Measurements from ENCODE around the gene MAGEE2.

DNA sequence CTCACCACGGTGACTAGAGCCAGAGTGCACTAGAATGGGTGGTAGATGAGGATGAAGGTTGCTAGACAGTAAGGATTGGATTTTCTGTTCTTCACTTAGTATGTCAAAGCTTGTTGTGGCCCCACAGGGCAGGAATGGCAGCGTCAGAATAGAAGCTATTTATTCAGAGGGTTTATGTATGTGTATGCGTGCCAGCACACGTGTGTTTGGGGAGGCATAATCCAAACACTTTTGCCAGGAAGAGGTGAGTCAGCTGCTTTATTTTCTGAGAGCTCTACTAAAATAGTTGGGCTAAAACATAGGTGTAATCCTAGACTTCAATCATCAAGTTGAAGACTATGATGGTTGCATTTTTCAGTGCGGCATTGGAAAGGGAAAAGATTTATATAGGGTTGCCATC is 1.2 kb upstream of the MAGEE2 start:
- no peak for TF ChIP-seq POLR2A (IDR thresholded peaks at IDR 0.05; ENCODE audit: low read length)
- no peak for TF ChIP-seq GATA1 (IDR thresholded peaks at IDR 0.05; ENCODE audit: low read depth, low read length)

All from erythroblast (primary cell).